Transverse colon (tissue), 4 donors: Measurements from ENCODE around the gene MAGI2. TPM values are rescaled to one million over a fixed set of nuclear protein-coding genes. Genes with fewer than 3 reads are reported as not detected.

Experiments used
- DNase-seq: peaks from one replicate; pipeline ENCODE4 v3.0.0-alpha.2; 2019
- H3K27ac ChIP-seq, 4 donors: fragments of 200-600 bp; sonication (generic); 2 replicates each; pipeline ENCODE4 v1.5.1; 2016 to 2018; ENCODE audit warnings: inconsistent platforms in 4 of 4
- H3K27me3 ChIP-seq: fragments of 200-600 bp; sonication (generic); 2 replicates; pipeline ENCODE4 v1.5.1; 2017; ENCODE audit warnings: inconsistent platforms
- H3K36me3 ChIP-seq, 4 donors: fragments of 200-600 bp; sonication (generic); 2 replicates each; pipeline ENCODE4 v1.5.1; 2017 to 2019; ENCODE audit warnings: inconsistent platforms in 4 of 4
- H3K4me1 ChIP-seq, 4 donors: fragments of 200-600 bp; sonication (generic); 2 replicates each; pipeline ENCODE4 v1.5.1; 2017 to 2020; ENCODE audit warnings: inconsistent platforms in 4 of 4
- H3K4me3 ChIP-seq, 4 donors: fragments of 200-600 bp; sonication (generic); 1 replicate in 1 of 4; 2 replicates in 3 of 4; pipeline versions ENCODE4 v1.5.1 to v1.6.1; 2017 to 2019; ENCODE audit warnings: inconsistent platforms in 4 of 4
- H3K9me3 ChIP-seq, 2 donors: fragments of 200-600 bp; sonication (generic); 2 replicates each; pipeline ENCODE4 v1.5.1; 2017 to 2019; ENCODE audit warnings: inconsistent platforms in 2 of 2
- CTCF ChIP-seq, 5 experiments: fragments of 200-600 bp in 3 of 5; fragments of 450-650 bp in 2 of 5; sonication (generic) in 3 of 5; IDR thresholded peaks; 1 replicate in 2 of 5; 2 replicates in 3 of 5; pipeline ENCODE4 v1.5.1; 2016 to 2017; ENCODE audit warnings: antibody characterized with exemption in 5 of 5, inconsistent platforms in 3 of 5, mild to moderate bottlenecking in 2 of 5, moderate library complexity in 1 of 5
- EP300 ChIP-seq: sonication (generic); formaldehyde crosslinking; IDR thresholded peaks from one replicate; pipeline ENCODE4 v1.6.1; 2017; ENCODE audit warnings: antibody characterized with exemption, low read depth
- POLR2A ChIP-seq: fragments of 450-650 bp; IDR thresholded peaks from one replicate; pipeline ENCODE4 v1.6.1; 2016; ENCODE audit warnings: antibody characterized with exemption, mild to moderate bottlenecking, moderate library complexity
- POLR2AphosphoS5 ChIP-seq, 3 donors: sonication (generic); formaldehyde crosslinking; IDR thresholded peaks; one replicate each; pipeline ENCODE4 v1.6.1; 2016; ENCODE audit warnings: antibody characterized with exemption in 3 of 3
- WGBS, 2 donors: methylation state at CpG; one replicate each; pipeline ENCODE4 v1.1.5; 2018; ENCODE audit warnings: low coverage in 1 of 2; 5-methylcytosine and 5-hydroxymethylcytosine counted together
- in situ Hi-C, 4 donors: fragments of 200-750 bp; cut with MboI; loops; one replicate each; pipeline versions ENCODE4 v1.15.0 to v1.15.1; 2017; ENCODE audit warnings: low sequenced_read_pairs in 3 of 4, low pct_ligation_motif_present in 1 of 4, low pct_unique_long_range_greater_than_20kb in 1 of 4
- intact Hi-C: fragments of 100-400 bp; cut with DNase I; formaldehyde crosslinking; loops from one replicate; pipeline ENCODE4 v1.15.1; 2023; ENCODE audit warnings: low total_unique reads
- total RNA-seq, 4 donors: library from RNA; depleted of rRNA; stranded (reverse); fragments of >200 nt; gene quantifications; one replicate each; pipeline ENCODE4 v1.1.0, GENCODE V29; 2016

MAGI2 gene
- total RNA-seq, 4 donors from 2014 or later = 1.6 to 9.7 (median 4.1) TPM

- in situ Hi-C loops = no loop called here
- no peaks in the 10 kb centered on the region for H3K9me3 ChIP-seq
- intact Hi-C loops = no loop called here
- 36% methylated on average over 2 to 3 of the region's 3 CpGs for WGBS, 2 donors
- no peak for DNase-seq
- no peaks in the 10 kb centered on the region for H3K27me3 ChIP-seq
- no peak overlapping the region for H3K27ac ChIP-seq
- TF ChIP-seq CTCF (IDR thresholded peaks at IDR 0.05) (no peak), EP300 (no peak), POLR2AphosphoS5 (IDR thresholded peaks at IDR 0.05) (no peak), POLR2A (no peak)
- H3K4me3 ChIP-seq = no peak overlapping the region
- H3K36me3 ChIP-seq = no peaks in the 10 kb centered on the region
- H3K4me1 ChIP-seq = no peaks in the 10 kb centered on the region
Measured at GRCh38 chr7:79464051-79464450, 10.6 kb upstream of the MAGI2 start.

GRCh38 chr7:79462390-79462789 is 8.9 kb upstream of the MAGI2 start:
- no peak overlapping the region for H3K27ac ChIP-seq
- no peaks in the 10 kb centered on the region for H3K27me3 ChIP-seq
- no peak overlapping the region for H3K4me3 ChIP-seq
- 81 to 85% methylated on average over 2 of the region's 2 CpGs for WGBS, 2 donors
- DNase-seq = no peak
- intact Hi-C loops (no loop called here), in situ Hi-C loops (no loop called here)
- no peaks in the 10 kb centered on the region for H3K36me3 ChIP-seq
- H3K9me3 ChIP-seq = no peaks in the 10 kb centered on the region
- no peak for TF ChIP-seq POLR2AphosphoS5 (IDR thresholded peaks at IDR 0.05)
- H3K4me1 ChIP-seq = no peaks in the 10 kb centered on the region

- Histone ChIP-seq H3K36me3 (no peaks in the 10 kb centered on the region), H3K27me3 (no peaks in the 10 kb centered on the region), H3K27ac (no peak overlapping the region), H3K4me1 (no peaks in the 10 kb centered on the region), H3K4me3 (no peak overlapping the region), H3K9me3 (no peaks in the 10 kb centered on the region)
- DNase-seq = no peak
- in situ Hi-C loops (no loop called here), intact Hi-C loops (no loop called here)
- 64 to 78% methylated on average over 1 of the region's 1 CpG for WGBS, 2 donors
- TF ChIP-seq CTCF (IDR thresholded peaks at IDR 0.05) (no peak), EP300 (no peak), POLR2A (no peak), POLR2AphosphoS5 (IDR thresholded peaks at IDR 0.05) (no peak)
Measured at GRCh38 chr7:79461660-79462059, 8.2 kb upstream of the MAGI2 start.

GRCh38 chr7:79459381-79459780 is 5.9 kb upstream of the MAGI2 start:
- intact Hi-C loops = no loop called here
- Histone ChIP-seq H3K4me1 (peaks cover 0 to 15% (median 0%) of the 10 kb centered on the region in 4 donors), H3K27ac (no peak overlapping the region), H3K27me3 (peaks cover under 1% of the 10 kb centered on the region), H3K36me3 (no peaks in the 10 kb centered on the region), H3K4me3 (no peak overlapping the region), H3K9me3 (no peaks in the 10 kb centered on the region)
- TF ChIP-seq POLR2A = no peak
- no peak for TF ChIP-seq CTCF (IDR thresholded peaks at IDR 0.05)
- no peak for TF ChIP-seq POLR2AphosphoS5 (IDR thresholded peaks at IDR 0.05)
- TF ChIP-seq EP300 = no peak
- DNase-seq = no peak
- WGBS, 2 donors = 43 to 59% methylated on average over 2 to 3 of the region's 3 CpGs
- in situ Hi-C loops = no loop called here

GRCh38 chr7:79458796-79459195 is 5.3 kb upstream of the MAGI2 start:
- TF ChIP-seq POLR2AphosphoS5 (IDR thresholded peaks at IDR 0.05) = no peak
- no peak for TF ChIP-seq POLR2A
- no peak for TF ChIP-seq EP300
- TF ChIP-seq CTCF (IDR thresholded peaks at IDR 0.05) = no peak
- intact Hi-C loops (no loop called here), in situ Hi-C loops (no loop called here)
- Histone ChIP-seq H3K4me3 (no peak overlapping the region), H3K36me3 (no peaks in the 10 kb centered on the region), H3K4me1 (peaks cover 0 to 15% (median 0%) of the 10 kb centered on the region in 4 donors), H3K9me3 (no peaks in the 10 kb centered on the region), H3K27me3 (peaks cover 6% of the 10 kb centered on the region), H3K27ac (no peak overlapping the region)
- no peak for DNase-seq
